ENCODE measurements around the gene TUSC2. TPM values are rescaled to one million over a fixed set of nuclear protein-coding genes. Genes with fewer than 3 reads are reported as not detected.

Gene TUSC2
- total and polyA plus RNA-seq, 2 experiments from 2014 or later: 41.6 to 71.0 TPM

DNA sequence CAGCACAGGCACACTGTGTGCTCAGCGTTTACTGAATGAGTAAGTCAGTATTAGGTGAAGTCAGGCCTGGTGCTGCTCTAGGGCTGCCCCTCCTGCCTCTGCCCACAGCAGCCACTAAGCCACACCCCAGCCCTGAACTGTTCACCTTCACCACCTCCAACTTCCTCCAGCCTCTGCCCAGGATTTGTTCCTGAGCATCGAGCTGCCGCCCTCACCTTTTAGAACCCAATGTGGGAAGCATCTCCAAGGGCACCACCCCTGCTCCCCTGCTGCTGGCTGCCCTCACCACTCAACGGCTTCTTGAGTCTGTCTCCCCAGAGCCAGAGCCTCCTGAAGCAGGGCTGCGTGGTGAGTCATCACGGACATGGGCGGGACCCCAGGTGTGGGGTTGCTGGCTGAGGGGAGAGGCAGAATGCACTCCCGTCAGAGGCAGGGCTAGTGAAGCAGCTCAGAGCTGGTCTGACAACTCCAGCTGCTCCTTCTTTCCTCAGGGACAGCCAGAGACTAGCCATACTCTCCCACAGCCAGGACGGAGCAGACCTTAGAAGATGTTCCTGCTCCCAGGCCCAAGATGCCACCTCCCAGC lies 11.3 kb downstream of the TUSC2 start (continued):
- TF ChIP-seq, protein P1, sequence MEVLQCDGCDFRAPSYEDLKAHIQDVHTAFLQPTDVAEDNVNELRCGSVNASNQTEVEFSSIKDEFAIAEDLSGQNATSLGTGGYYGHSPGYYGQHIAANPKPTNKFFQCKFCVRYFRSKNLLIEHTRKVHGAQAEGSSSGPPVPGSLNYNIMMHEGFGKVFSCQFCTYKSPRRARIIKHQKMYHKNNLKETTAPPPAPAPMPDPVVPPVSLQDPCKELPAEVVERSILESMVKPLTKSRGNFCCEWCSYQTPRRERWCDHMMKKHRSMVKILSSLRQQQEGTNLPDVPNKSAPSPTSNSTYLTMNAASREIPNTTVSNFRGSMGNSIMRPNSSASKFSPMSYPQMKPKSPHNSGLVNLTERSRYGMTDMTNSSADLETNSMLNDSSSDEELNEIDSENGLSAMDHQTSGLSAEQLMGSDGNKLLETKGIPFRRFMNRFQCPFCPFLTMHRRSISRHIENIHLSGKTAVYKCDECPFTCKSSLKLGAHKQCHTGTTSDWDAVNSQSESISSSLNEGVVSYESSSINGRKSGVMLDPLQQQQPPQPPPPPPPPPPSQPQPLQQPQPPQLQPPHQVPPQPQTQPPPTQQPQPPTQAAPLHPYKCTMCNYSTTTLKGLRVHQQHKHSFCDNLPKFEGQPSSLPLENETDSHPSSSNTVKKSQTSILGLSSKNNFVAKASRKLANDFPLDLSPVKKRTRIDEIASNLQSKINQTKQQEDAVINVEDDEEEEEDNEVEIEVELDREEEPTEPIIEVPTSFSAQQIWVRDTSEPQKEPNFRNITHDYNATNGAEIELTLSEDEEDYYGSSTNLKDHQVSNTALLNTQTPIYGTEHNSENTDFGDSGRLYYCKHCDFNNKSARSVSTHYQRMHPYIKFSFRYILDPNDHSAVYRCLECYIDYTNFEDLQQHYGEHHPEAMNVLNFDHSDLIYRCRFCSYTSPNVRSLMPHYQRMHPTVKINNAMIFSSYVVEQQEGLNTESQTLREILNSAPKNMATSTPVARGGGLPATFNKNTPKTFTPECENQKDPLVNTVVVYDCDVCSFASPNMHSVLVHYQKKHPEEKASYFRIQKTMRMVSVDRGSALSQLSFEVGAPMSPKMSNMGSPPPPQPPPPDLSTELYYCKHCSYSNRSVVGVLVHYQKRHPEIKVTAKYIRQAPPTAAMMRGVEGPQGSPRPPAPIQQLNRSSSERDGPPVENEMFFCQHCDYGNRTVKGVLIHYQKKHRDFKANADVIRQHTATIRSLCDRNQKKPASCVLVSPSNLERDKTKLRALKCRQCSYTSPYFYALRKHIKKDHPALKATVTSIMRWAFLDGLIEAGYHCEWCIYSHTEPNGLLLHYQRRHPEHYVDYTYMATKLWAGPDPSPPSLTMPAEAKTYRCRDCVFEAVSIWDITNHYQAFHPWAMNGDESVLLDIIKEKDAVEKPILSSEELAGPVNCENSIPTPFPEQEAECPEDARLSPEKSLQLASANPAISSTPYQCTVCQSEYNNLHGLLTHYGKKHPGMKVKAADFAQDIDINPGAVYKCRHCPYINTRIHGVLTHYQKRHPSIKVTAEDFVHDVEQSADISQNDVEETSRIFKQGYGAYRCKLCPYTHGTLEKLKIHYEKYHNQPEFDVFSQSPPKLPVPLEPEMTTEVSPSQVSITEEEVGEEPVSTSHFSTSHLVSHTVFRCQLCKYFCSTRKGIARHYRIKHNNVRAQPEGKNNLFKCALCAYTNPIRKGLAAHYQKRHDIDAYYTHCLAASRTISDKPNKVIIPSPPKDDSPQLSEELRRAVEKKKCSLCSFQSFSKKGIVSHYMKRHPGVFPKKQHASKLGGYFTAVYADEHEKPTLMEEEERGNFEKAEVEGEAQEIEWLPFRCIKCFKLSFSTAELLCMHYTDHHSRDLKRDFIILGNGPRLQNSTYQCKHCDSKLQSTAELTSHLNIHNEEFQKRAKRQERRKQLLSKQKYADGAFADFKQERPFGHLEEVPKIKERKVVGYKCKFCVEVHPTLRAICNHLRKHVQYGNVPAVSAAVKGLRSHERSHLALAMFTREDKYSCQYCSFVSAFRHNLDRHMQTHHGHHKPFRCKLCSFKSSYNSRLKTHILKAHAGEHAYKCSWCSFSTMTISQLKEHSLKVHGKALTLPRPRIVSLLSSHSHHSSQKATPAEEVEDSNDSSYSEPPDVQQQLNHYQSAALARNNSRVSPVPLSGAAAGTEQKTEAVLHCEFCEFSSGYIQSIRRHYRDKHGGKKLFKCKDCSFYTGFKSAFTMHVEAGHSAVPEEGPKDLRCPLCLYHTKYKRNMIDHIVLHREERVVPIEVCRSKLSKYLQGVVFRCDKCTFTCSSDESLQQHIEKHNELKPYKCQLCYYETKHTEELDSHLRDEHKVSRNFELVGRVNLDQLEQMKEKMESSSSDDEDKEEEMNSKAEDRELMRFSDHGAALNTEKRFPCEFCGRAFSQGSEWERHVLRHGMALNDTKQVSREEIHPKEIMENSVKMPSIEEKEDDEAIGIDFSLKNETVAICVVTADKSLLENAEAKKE (CRISPR knock-in tag; IDR thresholded peaks at IDR 0.05): no peak

DNA sequence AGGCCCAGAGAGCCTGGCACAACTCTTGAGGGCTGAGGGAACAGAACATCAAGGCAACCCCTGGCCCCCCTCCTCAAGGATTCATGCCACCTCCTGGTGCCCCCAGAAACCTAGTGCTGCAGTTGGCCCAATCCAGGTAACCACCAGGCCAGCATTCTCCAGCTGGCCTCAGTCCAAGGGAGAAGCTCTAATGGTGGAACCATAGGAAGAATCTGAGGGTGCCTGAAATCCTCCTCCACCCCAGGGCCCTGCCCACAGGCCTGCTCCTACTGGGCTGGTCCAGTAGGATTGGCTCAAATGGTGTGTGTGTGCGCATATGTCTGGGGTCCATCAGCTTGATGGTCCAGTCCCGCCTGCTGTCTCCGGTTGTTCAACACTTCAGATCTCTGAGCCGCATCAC lies 13.2 kb downstream of the TUSC2 start:
- H3K27me3 ChIP-seq (ENCODE audit: insufficient read depth): no peaks in the 10 kb centered on the region
- H3K4me3 ChIP-seq: no peak overlapping the region
- peaks cover 8% of the 10 kb centered on the region for H3K36me3 ChIP-seq (ENCODE audit: insufficient read depth)
- ATAC-seq: no peak
- Mint-ChIP-seq H3K27ac (no peak overlapping the region), H3K27me3 (ENCODE audit: insufficient read depth, low read depth, poor library complexity) (peaks cover 7% of the 10 kb centered on the region), H3K36me3 (ENCODE audit: low read depth) (peaks cover 66% of the 10 kb centered on the region), H3K4me3 (no peak overlapping the region), H3K4me1 (peaks cover 14% of the 10 kb centered on the region), H3K9me3 (peaks cover 24% of the 10 kb centered on the region)
- H3K79me2 ChIP-seq (replicated peaks; ENCODE audit: insufficient read depth): peaks cover 15% of the 10 kb centered on the region
- no peak overlapping the region for H3K4me2 ChIP-seq
- H2AFZ ChIP-seq: no peak overlapping the region
- H3F3A ChIP-seq (replicated peaks; ENCODE audit: low read depth): 0 out of 2 replicates have a peak, but pooled peaks cover 6% of the 10 kb centered on the region
- no peak for DNase-seq (ENCODE audit: low spot score)
- H4K20me1 ChIP-seq (replicated peaks; ENCODE audit: insufficient read depth): peaks cover under 1% of the 10 kb centered on the region; the same call in 1 of the 2 replicates
- H3K4me1 ChIP-seq (ENCODE audit: insufficient read depth): no peaks in the 10 kb centered on the region; the same call in 1 of the 2 replicates
- H3K9me2 ChIP-seq (ENCODE audit: insufficient read depth): no peaks in the 10 kb centered on the region
- H3K27ac ChIP-seq (ENCODE audit: low read depth): no peak overlapping the region
- TF ChIP-seq, protein P2, sequence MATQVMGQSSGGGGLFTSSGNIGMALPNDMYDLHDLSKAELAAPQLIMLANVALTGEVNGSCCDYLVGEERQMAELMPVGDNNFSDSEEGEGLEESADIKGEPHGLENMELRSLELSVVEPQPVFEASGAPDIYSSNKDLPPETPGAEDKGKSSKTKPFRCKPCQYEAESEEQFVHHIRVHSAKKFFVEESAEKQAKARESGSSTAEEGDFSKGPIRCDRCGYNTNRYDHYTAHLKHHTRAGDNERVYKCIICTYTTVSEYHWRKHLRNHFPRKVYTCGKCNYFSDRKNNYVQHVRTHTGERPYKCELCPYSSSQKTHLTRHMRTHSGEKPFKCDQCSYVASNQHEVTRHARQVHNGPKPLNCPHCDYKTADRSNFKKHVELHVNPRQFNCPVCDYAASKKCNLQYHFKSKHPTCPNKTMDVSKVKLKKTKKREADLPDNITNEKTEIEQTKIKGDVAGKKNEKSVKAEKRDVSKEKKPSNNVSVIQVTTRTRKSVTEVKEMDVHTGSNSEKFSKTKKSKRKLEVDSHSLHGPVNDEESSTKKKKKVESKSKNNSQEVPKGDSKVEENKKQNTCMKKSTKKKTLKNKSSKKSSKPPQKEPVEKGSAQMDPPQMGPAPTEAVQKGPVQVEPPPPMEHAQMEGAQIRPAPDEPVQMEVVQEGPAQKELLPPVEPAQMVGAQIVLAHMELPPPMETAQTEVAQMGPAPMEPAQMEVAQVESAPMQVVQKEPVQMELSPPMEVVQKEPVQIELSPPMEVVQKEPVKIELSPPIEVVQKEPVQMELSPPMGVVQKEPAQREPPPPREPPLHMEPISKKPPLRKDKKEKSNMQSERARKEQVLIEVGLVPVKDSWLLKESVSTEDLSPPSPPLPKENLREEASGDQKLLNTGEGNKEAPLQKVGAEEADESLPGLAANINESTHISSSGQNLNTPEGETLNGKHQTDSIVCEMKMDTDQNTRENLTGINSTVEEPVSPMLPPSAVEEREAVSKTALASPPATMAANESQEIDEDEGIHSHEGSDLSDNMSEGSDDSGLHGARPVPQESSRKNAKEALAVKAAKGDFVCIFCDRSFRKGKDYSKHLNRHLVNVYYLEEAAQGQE (IDR thresholded peaks at IDR 0.05; ENCODE audit: unreplicated experiment): no peak
- TF ChIP-seq EZH2phosphoT487 (IDR thresholded peaks at IDR 0.05; ENCODE audit: unreplicated experiment) (no peak), JUNB (IDR thresholded peaks at IDR 0.05; ENCODE audit: unreplicated experiment) (no peak), CREB1 (CRISPR knock-in tag; IDR thresholded peaks at IDR 0.05; ENCODE audit: low read depth) (no peak)
- TF ChIP-seq, protein P1 (CRISPR knock-in tag; IDR thresholded peaks at IDR 0.05): no peak

All from GM23338 (cell line).